Subcutaneous adipose tissue (tissue), 4 donors: ENCODE results near the gene RNF113A. TPM values are rescaled to one million over a fixed set of nuclear protein-coding genes. Genes with fewer than 3 reads are reported as not detected.

Experiments used
- CTCF ChIP-seq: fragments of 450-650 bp; IDR thresholded peaks from one replicate; pipeline ENCODE4 v1.5.1; 2016; ENCODE audit warnings: low read depth, mild to moderate bottlenecking, control low read depth, antibody characterized with exemption, moderate library complexity
- total RNA-seq, 4 donors: library from RNA; depleted of rRNA; stranded (reverse); fragments of >200 nt; gene quantifications; one replicate each; pipeline ENCODE4 v1.1.0, GENCODE V29; 2016

The RNF113A gene
- total RNA-seq, 4 donors from 2014 or later: 7.5 to 16.5 (median 11.9) TPM

DNA sequence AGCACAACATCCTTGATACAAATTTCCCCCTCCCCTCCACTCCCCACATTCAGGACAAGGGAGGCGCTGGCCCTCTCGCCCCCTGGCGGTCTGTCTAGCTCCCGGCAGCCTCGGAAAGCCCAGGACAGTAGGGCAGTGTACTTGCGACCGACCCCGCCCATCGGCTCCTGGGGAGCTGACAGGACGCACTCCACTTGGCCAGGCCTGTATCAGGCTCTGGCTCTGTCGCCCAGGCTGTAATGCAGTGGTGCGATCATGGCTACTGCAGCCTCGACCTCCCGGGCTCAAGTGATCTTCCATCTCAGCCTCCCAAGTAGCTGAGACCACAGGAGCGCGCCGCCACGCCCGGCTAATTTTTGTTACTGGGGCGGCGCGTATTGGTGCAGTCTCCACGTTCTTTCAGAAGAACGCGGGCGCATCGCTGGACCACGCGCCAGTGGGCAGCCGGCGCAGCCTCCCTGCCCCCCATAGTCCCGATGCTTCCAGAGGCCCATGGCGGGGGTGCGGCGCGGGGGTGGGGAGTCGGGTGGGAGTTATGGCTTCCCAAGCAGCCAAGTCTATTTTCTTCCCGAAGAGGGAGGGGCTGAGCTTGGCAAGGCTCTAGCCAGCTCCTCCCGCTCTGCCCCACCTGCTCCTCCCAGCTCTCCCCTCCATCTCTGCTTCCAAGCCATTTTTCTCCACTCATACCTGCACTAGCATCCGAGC is 16.3 kb upstream of the RNF113A start:
- TF ChIP-seq CTCF: no peak

DNA sequence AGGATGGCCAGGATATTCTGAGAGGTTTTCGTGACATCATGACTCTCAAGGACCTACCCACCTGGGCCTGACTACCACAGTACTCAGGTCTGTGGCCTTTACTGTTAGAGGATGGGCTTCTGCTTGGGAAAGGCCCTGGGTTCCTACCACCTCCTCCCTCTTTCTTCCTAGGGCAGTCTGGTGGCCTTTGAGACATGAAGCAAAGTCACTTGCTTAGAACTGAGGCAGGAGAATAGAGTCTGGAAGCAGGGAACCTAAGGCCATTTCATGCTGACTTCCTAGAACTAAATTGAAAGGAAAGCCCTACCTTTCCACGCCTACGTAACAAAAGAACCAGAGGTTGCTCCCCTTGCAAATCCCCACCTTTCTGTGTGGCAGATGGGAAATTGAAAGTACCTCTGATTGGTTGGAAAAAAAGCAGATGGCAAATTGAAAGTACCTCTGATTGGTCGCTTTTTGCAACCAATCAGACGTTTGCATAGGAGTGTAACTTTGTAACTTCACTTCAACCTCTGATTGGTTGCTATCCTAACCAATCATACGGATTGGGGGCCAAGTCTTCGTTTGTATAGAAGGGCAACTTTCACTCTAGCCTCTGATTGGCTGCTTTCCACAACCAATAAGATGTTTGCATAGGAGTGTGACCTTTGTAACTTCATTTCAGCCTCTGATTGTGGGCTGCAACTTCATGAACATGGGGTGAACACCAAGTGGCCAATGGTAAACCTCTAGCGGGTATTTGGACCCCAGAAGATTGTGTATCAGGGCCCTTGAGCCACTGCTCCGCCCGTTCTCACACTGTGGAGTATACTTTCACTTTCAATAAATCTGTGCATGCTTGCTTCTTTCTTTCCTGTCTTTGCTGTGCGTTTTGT is 14.3 kb upstream of the RNF113A start:
- TF ChIP-seq CTCF: no peak

DNA sequence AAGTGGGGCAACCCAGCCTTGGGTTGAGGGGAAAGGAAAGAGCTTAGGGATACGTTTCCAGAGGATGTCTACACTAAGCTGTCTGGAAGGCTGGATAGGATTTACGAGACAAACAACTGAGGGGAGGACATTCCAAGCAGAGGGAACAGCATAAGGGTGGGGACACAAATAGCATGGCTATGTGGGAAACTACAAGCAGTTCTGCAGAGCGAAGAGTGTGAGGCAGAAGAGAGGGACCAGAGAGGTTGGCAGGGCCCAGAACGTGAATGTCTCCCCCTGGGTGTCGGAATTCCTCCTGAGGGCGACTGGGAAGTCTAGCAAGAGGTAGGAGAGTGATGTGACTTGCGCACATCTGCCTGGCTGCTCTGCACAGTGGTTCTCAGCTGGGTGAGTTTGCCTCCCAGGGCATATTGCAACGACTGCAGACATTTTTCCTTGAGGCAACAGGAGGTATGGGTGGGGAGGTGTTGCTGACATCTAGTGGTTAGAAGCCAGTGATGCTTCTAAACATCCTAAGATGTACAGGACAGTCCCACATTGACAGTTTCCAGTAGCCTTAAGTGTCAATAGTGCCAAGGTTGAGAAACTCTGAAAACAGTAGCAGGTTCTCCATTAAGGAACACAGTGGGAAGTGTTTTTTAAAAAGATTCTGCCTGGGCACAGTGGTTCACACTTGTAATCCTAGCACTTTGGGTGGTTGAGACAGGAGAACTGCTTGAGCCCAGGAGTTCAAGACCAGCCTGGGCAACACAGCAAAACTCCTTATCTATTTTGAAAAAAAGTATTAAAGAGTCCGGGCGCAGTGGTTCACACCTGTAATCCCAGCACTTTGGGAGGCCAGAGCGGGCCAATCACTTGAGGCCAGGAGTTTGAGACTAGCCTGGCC is 9.3 kb upstream of the RNF113A start:
- TF ChIP-seq CTCF: no peak

DNA sequence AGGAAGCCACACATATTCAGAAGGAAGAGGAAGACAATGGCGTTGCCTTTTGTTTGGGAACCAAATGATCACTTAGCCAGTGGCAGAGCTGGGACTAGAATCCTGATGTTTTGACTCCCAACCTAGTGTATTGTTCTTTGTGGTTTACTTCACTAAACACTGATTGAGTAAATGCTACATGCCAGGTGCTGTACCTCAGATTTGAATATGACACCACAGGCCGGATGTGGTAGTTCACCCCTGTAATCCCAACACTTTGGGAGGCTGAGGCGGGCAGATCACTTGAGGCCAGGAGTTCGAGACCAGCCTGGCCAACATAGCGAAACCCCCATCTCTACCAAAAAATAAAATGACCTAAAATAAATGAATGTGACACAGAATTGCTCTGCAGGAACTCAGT is 8.5 kb upstream of the RNF113A start:
- no peak for TF ChIP-seq CTCF

DNA sequence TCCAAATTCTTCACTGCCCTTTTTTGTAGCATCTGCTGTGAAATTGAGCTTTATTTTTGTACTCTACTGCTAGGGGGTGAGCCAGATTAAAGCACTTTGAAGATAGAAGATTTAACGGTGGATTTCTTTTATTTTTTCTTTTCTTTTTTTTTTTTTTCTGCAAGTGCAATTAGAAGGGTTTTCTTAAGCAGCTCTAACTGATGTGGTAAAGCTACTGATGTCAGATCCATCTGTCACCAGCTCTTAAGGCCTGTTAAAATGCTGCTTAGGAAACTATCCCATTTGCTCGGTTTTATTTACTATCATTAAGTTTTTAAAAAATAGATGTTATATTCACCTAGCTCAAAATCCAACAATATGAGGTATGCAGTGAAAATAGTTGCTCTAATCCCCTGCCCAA is 7.2 kb upstream of the RNF113A start:
- no peak for TF ChIP-seq CTCF

- no peak for TF ChIP-seq CTCF
Measured at GRCh38 chrX:119871245-119871598, 311 bp downstream of the RNF113A start.
